Measurements from ENCODE around the gene SMIM44.

- TF ChIP-seq EZH2 (IDR thresholded peaks at IDR 0.05; ENCODE audit: low read length) = no peak
- peak; percentile 47 to 76 (median 47) for TF ChIP-seq CTCF (optimal IDR thresholded peaks at IDR 0.05 in 1 of 3, IDR thresholded peaks at IDR 0.05 in 1 of 3, conservative IDR thresholded peaks at IDR 0.05 in 1 of 3; ENCODE audit: extremely low read depth in 1 of 3, insufficient read depth in 2 of 3, low read length in 3 of 3)
These were observed 43.2 kb downstream of the SMIM44 start for GRCh38 chr19:3440082-3440481.
